ENCODE data around the gene CELA3A. TPM values are rescaled to one million over a fixed set of nuclear protein-coding genes. Genes with fewer than 3 reads are reported as not detected.
A peak's percentile ranks its signal among the peaks of the same experiment; 100 is the strongest.

The CELA3A gene
- 0.40 TPM in 1 of 2 replicates, not detected in the other for total RNA-seq (ENCODE audit: low replicate concordance)
- long read RNA-seq, result 0 reads

GRCh38 chr1:22001409-22001808, at the start of gene CELA3A:
CELA3A (plus strand) TSS chr1:22001657; CDS start chr1:22001675, 18 bp downstream.
- Mint-ChIP-seq H3K4me1 (ENCODE audit: unreplicated experiment) (peaks cover under 1% of the 10 kb centered on the region), H3K4me3 (no peak within 1 kb of the TSS)
- no peak for DNase-seq (ENCODE audit: extremely low spot score, unreplicated experiment)

GRCh38 chr1:21952786-21953520, 48.5 kb upstream of the CELA3A start:
- no peak overlapping the region for H3K27ac Mint-ChIP-seq
- peaks cover 1% of the 10 kb centered on the region for H3K4me1 Mint-ChIP-seq (ENCODE audit: unreplicated experiment)
- TF ChIP-seq CTCF (conservative IDR thresholded peaks at IDR 0.05), result no peak
- H3K9me3 Mint-ChIP-seq, result no peaks in the 10 kb centered on the region
- H3K4me3 Mint-ChIP-seq, result no peak overlapping the region
- no peaks in the 10 kb centered on the region for H3K27me3 Mint-ChIP-seq
- no peaks in the 10 kb centered on the region for H3K36me3 Mint-ChIP-seq
- no peak for DNase-seq (ENCODE audit: extremely low spot score, unreplicated experiment)

More at GRCh38 chr1:22001409-22001808, at the start of gene CELA3A:
- Mint-ChIP-seq H3K36me3 (no peaks in the 10 kb centered on the region), H3K27me3 (no peaks in the 10 kb centered on the region), H3K27ac (peak within 1 kb of the TSS; percentile 53), H3K9me3 (no peaks in the 10 kb centered on the region)
- TF ChIP-seq CTCF (conservative IDR thresholded peaks at IDR 0.05), result no peak

GRCh38 chr1:21955058-21955457, 46.4 kb upstream of the CELA3A start:
- no peak overlapping the region for H3K27ac Mint-ChIP-seq
- no peak overlapping the region for H3K4me3 Mint-ChIP-seq
- DNase-seq (ENCODE audit: extremely low spot score, unreplicated experiment), result no peak
- no peak for TF ChIP-seq CTCF (conservative IDR thresholded peaks at IDR 0.05)
- no peaks in the 10 kb centered on the region for H3K27me3 Mint-ChIP-seq
- H3K9me3 Mint-ChIP-seq, result no peaks in the 10 kb centered on the region
- H3K4me1 Mint-ChIP-seq (ENCODE audit: unreplicated experiment), result peaks cover 8% of the 10 kb centered on the region
- H3K36me3 Mint-ChIP-seq, result no peaks in the 10 kb centered on the region

- H3K27me3 Mint-ChIP-seq, result no peaks in the 10 kb centered on the region
- no peaks in the 10 kb centered on the region for H3K9me3 Mint-ChIP-seq
These were observed 45.8 kb upstream of the CELA3A start for GRCh38 chr1:21955501-21956281.

More at GRCh38 chr1:21955501-21956281, 45.8 kb upstream of the CELA3A start:
- no peak for TF ChIP-seq CTCF (conservative IDR thresholded peaks at IDR 0.05)
- H3K27ac Mint-ChIP-seq, result no peak overlapping the region
- DNase-seq (ENCODE audit: extremely low spot score, unreplicated experiment), result no peak
- H3K4me3 Mint-ChIP-seq, result no peak overlapping the region
- no peaks in the 10 kb centered on the region for H3K36me3 Mint-ChIP-seq
- peaks cover 8% of the 10 kb centered on the region for H3K4me1 Mint-ChIP-seq (ENCODE audit: unreplicated experiment)

Measured in type B pancreatic cell (in vitro differentiated cells).